WI38 (cell line): ENCODE data around the gene TCF12.

Experiments used
- H3K4me3 ChIP-seq: 2 replicates; pipeline ENCODE4 v1.5.1; 2011; ENCODE audit warnings: low read depth, mild to moderate bottlenecking, control low read depth, low read length
- CTCF ChIP-seq: IDR thresholded peaks from 2 replicates; pipeline ENCODE4 v1.5.1; 2012; ENCODE audit warnings: low read depth, mild to moderate bottlenecking, control low read depth, low read length

Gene TCF12

GRCh38 chr15:57223345-57223744 lies 304.9 kb downstream of the TCF12 start:
- no peak for TF ChIP-seq CTCF
- H3K4me3 ChIP-seq: peak overlapping the region; percentile 72

- H3K4me3 ChIP-seq: no peak overlapping the region
- TF ChIP-seq CTCF: no peak
Observed at GRCh38 chr15:57223887-57224286, 305.4 kb downstream of the TCF12 start.

- H3K4me3 ChIP-seq: peak overlapping the region; percentile 18; the same call in 1 of the 2 replicates
Observed at GRCh38 chr15:57224664-57225063, 306.2 kb downstream of the TCF12 start.

GRCh38 chr15:57227166-57227565 lies 308.7 kb downstream of the TCF12 start:
- no peak overlapping the region for H3K4me3 ChIP-seq
- TF ChIP-seq CTCF: no peak

More at GRCh38 chr15:57224664-57225063, 306.2 kb downstream of the TCF12 start:
- no peak for TF ChIP-seq CTCF

- no peak overlapping the region for H3K4me3 ChIP-seq
- no peak for TF ChIP-seq CTCF
Observed at GRCh38 chr15:57227899-57228298, 309.5 kb downstream of the TCF12 start.

- TF ChIP-seq CTCF: no peak
- H3K4me3 ChIP-seq: no peak overlapping the region
Observed at GRCh38 chr15:57228395-57228794, 310.0 kb downstream of the TCF12 start.

- TF ChIP-seq CTCF: no peak
- H3K4me3 ChIP-seq: no peak overlapping the region
Observed at GRCh38 chr15:57229051-57229450, 310.6 kb downstream of the TCF12 start.
